8988T (cell line): ENCODE data around the gene JAKMIP1.

Experiments used
- DNase-seq: peaks from one replicate; pipeline ENCODE4 v3.0.0; 2011

JAKMIP1 gene

DNA sequence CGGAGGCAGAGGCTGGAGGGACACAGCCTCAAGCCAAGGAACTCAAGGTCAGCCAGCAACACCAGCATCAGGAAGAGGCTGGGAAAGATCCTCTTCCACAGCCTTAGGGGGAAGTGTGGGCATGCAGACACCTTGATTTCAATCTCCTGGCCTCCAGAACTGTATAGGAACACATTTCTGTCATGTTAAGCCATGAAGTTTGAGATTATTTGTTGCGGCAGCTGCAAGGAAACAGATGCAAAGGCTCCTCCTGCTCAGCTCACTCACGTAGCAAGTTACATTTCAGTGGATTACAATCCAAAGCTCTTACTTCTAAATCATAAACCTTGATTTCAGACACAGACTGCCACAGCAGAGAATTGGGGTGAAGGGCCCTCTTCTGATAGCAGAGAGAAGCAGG lies 113.5 kb downstream of the JAKMIP1 start:
- DNase-seq, result no peak

DNA sequence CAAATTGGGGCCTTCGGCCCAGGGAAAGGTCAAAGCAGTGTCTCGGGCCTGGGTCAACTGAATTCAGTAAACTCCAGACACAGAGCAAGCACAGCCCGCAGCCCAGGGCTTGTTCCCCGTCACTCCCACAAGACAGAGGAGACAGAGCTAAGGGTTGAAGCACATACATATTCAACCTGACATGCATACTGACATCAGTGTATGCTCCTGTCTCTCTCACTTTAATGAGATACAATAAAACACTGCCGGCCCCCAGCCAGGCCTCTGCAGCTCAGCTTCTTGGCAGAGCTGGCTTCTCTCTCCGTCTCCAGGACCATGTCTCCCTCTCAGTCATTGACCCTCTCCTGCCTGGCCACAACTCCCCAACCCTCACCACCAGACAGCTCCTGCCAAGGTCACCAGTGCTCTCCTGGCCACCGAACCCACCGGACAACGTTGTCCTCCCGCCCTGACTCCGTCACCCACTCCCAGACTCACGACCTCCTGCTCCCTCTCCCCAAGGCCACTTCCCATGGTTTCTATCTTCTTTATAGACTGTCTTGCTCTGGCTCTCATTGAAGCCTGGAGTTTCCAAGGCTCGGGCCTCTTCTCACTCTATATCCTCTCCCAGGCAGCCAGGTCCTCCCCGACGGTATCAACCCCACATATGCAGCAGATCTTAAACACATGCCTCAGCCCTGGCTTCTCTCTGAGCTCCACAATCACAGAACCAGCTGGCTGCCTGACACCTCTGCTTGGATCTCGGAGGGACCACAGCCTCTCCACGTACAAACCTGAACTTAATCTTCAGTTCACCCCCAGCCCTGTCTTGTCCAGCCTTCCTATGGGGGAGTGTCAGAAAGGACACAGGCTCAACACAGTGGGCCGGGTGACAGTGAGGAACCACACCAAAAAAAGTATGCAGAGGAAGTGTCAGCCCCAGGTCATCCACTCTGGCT lies 114.4 kb downstream of the JAKMIP1 start:
- no peak for DNase-seq

DNA sequence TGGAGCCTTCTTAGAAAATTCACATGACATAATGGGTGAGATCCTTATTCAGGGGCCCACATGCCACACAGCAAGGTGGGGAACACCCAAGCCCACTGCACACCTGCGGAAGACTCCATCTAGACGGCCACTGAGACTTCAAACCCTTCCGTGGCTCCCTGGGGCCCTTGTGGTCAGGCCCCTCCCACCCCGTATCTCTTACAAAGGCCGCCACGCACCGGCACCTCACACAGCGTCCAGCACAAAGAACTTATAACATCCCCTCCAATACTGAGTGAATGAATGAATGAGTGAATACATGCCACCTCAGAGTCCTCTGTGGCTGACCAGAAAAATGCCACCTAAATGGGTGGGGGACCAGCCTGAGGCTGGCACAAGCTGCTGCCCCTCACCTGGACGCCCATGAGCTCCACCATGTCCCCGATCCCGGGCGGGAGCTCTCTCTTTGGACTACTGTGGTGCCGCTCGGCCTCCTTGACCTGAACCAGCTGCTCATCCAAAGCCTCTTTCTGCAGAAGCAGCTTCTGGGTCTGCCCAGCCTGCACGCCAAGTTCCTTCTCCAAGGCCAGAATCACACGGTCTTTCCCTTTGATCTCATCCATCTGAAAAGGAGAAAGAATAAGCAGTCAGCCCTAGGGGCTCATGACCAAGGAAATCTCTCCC lies 115.2 kb downstream of the JAKMIP1 start:
- DNase-seq, result no peak

DNA sequence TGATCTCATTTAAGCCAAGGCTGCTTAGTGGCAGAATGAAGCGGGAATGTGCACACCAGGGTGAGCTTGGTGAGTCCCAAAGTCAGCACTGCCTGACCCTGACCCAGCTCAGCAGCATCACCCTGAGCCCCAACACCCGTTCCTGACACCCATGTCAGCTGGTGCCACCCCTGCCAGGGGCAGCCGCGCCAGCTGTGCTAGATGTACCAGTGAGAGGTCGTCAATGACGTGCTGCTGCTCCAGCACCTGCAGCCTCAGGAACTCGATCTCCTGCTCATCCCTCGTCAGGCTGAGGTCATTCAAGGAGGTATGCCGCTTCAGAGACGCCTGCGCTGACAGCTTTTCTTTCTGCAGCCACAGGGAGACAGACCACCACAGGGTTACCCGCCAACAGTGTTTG lies 120.4 kb downstream of the JAKMIP1 start:
- DNase-seq, result no peak

DNA sequence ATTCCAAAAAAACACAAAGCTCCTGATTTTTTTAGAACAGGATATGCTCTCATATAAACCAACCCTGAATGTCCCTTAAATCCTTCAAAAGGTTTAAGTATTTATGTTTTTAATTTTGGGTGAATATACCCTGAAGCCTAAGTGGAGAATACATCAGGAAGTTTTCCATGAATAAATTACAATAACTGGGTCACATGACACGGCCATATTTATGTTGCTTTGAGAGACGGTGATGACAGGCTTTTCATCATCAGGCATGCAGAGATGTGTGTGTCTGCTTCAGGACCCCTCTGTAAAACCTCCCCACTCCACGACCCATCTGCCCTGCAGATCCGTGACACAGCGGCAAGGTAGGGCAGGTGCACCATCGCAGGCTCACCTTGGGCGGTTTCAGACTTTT lies 121.8 kb downstream of the JAKMIP1 start:
- no peak for DNase-seq

DNA sequence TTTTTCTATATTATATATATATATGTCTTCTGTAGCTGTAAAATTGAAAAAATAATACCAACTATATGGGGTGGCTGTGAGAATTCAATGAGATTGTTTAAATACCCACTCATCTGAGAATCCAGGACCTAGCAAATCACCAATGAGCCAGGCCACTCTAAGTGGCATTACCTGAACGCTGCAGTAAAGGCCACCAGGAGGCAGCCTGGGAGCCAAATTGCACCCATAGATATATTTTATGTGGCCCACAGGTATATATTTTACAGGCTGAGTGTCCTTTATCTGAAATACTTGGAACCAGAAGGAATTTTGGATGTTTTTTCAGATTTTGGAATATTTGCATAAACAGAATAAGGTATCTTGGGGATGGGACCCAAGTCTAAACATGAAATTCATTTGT lies 124.0 kb downstream of the JAKMIP1 start:
- DNase-seq, result peak; percentile 35

DNA sequence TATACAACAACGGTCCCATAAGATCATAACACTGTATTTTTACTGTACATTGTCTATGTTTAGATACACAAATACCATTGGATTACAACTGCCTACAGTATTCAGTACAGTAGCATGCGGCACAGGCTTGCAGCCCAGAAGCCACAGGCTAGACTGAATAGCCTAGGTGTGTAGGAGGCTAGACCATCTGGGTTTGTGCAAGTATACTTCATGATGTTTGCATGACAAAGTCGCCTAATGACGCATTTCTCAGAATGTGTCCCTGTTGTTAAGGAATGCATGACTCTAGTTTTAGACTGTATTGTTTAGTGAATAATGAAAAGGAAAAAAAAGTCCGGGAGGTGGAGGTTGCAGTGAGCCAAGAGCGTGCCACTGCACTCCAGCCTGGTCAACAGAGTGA lies 125.6 kb downstream of the JAKMIP1 start:
- no peak for DNase-seq

DNA sequence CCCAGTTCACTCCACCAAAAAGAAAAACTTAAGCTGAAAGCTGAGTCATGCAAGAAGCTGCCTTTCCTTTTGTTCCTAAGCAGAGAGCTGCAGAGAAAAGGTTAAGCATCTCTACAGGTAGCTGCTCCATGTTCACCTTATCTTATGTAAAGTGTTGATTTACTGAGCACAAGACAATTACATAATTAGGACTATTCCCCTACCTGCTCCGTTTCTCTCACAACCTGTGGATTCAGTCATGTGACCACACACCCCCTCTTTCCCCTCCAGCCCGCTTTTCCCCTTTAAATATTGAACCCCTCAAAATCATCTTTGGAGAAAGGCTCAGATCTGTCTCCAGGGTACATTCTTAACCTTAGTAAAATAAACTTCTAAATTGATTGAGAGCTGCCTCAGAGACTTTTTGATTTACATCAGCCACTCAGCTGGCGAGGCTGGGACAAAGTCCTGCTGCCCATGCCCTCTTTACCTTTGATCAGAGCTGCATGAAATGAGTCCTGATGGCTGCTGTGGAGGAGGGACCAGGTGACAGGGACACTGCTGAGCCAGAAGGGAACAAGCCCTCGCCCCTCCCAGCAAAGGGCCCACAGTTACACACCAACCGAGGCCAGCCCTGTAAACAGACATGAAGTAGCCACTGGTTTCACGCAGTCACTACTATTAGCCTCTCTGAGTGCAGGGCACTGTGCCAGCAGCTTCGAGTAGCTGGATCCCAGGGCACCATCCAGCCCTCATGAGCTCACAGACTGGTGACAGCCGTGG lies 128.2 kb downstream of the JAKMIP1 start:
- DNase-seq, result no peak

DNA sequence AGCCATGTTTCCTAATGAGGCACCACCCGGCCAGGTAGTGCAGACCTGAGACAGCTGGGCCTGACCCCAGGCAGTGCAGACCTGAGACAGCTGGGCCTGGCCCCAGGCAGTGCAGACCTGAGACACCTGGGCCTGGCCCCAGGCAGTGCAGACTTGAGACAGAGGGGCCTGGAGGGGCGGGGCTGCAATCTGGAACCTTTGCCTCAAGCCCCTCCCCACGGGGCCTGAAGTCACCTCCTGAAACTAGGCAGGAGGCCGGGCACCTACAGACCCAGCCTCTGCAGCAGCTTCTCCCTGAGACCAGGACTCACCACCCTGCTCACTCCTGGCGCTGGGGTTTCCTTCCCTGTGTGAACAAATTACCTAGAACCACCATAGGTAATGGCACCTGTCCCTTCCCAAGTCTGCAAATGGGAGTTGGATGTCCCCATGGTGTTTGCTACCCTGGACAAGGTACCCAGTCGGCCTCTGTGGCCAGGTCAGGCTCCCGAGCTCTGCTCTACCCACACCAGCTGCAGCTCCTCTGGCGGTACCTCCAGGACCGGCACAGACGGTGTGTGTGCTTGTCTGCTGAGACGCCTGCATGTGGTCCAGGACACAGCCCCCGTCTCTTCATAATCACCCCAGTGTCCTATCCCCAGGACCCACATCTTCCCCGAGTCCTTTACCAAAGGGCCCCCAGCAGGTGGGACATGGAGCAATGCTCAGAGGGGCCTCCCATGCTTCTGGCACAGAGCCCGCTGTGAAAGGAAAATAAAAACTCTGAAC lies 129.0 kb downstream of the JAKMIP1 start:
- no peak for DNase-seq

DNA sequence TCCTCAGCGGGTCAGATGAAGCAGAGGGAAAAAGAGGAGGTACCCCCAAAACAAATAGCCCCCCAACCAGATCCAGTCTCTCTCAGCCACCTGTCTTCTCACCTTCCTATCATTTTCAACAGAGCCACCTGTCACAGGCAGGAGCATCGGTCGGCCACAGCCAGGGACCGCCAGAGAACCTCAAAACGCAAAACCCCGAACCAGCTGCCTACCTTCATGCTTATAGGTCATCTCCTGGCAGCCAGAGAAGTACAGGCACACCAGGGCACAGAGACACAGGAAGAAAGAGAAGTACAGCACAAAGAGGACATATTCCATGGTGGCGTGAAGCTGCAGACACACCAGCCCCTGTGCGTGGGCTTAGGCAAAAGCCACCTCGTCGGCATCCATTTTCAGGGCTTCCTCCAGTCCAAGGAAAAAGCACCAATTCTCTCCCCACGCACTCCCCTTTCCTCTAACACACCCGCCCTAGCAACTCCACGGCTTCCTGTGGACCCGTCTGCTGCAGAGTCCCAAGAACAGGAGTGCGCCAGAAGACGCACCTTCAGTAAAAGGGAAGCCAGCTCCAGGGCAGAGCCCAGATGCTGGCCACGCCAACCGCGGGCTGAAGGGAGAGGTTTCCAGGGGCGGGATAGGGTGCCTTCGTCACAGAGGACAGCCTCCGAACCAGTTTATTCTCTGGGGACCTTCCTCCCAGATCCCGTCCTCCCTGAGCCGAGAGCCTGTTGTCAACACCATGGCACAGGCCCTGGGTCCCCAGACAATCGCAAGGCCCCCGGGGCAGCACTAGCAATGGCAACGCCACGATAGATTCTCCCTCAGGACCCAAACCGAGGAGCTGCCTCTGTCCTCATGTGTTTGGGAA lies 130.3 kb downstream of the JAKMIP1 start:
- no peak for DNase-seq

DNA sequence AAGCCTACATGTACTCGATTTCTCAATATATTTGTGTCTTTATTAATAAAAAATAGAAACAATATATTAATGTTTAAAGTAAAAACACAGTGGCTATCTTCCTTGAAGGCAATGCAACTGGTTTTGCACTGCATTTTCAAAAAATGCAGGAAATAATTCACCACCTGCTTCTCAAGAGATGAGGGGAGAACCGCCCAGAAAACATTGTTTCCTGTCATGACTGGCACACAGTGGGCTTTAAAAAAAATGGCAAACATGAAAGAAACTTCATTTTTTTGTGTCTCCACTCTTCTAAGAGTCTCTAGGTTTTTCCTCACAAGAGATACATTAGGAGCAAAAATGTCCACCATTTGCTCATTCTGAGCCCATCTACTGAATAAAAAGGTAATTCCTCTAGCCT lies 131.4 kb downstream of the JAKMIP1 start:
- DNase-seq, result no peak

DNA sequence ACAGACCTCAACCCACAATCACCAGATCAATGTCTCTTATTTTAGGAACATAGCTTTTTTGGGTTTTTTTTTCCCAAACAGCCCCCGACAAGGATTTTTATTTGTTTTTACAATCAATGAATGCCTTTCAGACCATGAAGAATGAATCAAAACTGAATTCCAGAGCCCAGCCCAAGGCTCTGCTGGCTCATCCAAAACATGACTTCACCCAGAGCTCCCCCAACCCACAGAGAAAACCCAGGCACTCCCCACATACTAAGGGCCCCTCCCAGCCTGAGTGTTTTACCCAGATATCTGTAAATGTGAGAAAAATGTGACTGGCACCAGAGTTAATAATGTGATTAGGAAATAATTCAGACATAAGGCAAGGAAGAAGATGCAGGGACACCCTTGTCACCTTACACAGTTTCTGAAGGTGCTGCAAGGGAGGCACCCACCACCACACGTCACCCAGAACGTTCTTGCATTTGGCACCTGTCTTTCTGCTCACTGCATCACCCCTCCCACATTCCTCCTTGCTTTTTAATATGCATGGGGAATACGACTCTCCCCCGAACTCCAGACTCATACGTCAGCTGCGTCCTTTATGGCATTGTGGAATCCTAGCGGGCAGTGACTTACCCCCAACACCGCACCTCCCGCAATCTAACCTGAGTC lies 134.3 kb downstream of the JAKMIP1 start:
- no peak for DNase-seq

DNA sequence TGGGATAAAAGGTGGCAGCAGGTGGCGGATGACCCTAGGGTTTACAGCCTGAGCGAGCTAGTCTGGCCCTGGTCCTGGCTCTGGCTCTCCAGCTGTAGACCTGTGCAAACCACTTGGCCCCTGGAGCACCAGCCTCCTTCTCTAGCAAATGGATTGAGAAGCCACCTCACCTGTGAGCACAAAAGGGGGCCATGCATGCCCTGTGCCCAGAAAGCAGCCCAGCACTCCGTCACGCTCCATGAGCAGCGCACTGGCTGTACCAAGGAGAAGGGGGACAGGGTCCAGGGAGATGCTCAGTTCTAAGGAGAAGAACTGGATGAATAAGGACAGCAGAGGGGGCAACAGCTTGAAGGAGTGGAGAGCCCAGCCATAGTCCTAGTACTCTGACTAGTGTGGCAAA lies 135.2 kb downstream of the JAKMIP1 start:
- DNase-seq, result no peak

DNA sequence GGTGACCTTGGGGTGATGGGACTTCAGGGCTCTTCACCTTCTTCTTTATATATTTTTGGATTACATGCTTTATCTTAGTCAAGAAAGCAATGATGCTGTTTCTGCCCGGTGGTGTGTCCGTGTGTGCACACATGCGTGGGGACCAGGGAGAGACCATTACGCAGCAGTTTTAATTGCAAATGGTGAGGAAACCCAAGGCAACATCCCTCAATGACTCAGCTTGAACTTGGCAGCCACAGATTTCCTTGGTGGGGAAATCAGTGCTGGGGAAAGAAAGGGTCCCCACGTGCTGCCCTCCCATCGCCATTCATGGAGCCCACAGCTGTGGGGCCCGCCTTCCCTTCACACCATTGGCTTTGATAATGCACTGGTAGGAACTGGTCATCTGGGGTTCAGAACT lies 136.0 kb downstream of the JAKMIP1 start:
- no peak for DNase-seq

DNA sequence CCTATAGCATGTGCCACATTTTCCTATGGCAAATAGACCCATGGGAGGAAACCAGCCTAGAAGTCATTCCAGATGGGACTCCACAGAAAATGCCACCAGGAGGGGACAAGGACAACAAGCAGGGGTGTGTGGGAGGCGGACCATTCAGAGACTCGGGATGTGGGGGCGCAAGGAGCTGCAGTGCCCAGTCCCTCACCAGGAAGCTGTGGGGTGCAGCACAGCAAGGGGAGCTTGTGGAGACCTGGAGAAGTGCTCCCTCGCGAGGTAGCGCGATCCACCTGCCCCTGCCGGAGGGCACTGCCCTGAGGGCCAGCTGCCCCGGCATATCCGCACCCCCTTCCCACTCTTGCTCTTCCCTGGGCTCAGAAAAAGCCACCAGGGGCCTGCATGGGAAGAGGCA lies 136.7 kb downstream of the JAKMIP1 start:
- no peak for DNase-seq

DNA sequence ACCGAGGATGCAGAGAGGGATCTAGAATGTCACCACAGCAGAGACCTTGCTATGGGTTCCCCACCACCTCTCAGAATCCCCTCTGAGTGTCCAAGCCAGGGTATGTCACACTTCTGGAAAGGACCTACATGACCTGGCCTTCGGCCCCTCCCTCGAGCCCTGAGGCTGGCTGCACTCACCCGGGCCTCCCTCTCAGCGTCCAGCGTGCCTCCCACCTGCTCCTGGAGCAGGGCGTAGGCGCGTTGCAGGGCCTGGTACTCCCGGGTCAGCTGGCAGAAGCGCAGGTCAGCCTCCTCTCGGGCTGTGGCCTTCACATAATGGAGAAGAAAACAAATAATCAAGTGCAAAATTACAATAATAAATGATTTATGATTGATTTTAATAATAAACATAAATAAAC lies 138.2 kb downstream of the JAKMIP1 start:
- DNase-seq, result no peak

DNA sequence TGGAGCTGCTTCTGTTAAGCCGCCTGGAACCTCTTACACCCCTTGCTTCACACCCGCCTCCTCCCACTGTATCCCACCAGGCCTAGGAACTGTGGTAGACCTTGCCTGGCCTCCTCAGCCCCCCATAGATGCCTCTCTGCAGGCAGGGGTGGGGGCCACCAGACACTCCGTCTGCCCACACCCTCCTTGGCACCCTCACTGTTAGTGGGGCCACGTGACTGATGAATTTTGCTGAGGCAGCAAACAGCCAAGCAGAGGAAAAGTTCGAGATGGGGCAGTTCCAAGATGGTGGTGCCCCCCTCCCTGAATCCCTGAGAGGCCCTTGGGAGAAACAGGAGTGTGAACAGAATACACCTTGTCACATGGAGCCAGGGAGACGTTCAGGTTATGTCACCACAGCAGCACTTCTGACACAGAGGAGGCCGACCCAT lies 141.0 kb downstream of the JAKMIP1 start:
- no peak for DNase-seq

DNA sequence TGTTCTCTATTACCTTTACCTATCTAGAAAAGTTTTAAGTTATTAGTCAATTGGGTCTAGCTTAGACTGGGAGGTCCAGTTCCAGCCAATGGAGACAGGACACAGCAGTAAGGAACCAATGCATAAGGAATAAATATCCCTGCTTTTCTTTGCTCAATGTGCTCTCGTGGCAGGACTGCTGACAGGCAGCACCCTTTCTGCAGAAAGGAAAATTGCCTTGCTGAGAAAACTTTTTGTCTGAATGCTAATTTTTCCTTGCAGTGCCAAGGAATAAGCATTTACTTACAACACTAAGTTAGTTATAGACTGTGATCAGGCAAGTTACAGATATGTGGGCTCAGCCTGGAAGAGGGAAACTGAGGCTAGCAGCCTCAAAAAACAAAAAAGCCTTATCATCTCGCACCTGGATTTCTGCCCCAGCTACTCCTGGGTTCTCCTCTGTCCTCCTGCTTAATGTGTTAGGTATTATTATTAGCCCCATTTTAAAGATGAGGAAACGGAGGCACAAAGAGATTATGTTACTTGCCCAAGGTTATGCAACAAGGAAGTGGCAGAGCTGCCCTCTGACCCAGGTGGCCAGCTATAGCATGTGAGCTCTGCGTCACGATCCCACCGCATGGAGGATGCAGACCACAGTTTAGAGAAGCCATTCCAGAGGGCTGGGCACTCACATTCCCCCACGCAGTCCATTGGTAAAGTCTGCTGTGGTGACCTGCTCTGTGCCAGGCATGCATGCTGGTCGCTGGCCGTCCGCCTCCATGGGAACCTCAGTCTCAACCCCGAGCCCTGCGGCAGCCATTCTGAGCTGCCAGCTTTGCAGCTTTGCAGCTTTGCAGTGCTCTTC lies 141.6 kb downstream of the JAKMIP1 start:
- no peak for DNase-seq

DNA sequence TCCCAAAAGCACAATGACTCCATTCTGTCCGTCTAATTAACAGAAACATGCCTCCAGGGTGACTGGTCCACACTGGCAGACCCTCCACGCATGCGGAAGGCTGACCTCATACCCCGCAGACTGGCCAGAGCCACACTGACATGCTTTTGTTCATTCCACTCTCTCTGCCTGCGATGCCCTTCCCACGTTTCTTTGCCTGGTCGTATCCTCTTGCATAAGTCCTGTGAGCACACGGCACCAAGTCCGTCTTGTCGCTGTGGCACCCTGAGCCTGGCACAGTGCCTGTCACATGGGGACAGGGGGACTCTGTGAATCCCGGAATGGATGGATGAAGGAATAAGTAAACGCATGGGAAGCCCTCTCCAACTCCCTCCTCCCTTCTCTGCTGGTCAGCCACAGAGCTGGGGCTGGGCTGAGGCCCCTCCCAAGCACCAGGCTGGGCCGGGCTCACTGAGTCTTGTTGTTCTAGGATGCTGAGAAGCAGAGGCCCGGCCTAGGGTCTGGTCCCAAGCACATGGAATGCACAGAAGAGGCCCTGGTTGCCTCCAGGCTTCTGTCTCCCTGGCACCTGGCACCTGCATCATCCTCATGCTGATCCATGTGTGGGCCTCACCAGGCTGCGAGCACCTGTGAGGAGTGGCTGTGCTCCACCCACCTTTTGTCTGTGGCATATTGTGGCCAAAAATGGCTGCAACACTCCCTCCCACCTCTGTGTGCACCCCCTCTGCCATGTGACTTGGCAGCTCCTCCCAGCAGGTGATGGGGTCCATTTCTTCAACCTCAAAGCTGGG lies 143.2 kb downstream of the JAKMIP1 start:
- DNase-seq, result no peak
